Measurements from ENCODE around the gene RALGPS1. TPM values are rescaled to one million over a fixed set of nuclear protein-coding genes. Genes with fewer than 3 reads are reported as not detected.

The RALGPS1 gene
- total and polyA plus RNA-seq, 7 donors: 3.9 to 7.7 (median 5.4) TPM

DNA sequence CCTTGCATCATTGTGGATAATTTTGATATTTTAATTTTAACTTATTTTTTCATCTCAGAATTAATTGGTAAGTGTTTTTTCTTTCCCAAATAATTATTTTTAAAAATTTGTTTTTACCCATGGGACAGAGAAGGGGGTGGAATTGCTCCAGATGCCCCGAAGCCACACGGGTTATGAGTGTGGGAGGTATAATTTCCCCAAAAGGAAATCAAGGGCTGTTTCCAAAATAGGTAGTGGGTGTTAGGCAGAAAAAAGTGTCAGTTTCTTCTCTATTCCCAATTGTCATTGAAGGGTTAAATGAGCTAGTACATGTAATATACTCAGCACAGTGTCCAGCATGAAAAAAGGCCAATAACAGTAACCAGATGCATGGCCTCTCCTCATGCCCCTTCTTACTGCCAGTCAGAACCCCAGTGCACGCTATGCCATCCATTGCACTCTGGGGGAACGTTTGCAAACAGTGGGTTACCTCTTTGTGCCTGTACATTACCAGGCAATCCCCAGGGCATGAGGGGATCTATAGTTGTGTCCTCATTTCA lies 244.3 kb downstream of the RALGPS1 start:
- no peaks in the 10 kb centered on the region for H3K9me3 ChIP-seq
- intact Hi-C loops (cut with DNase I): no loop called here
- 61 to 67% (median 62%) methylated on average over 4 of the region's 4 CpGs for WGBS, 3 donors
- H3K27me3 ChIP-seq (ENCODE audit: insufficient read depth in 3 of 3, low read length in 2 of 3): no peaks in the 10 kb centered on the region
- no peak overlapping the region for H3K4me3 ChIP-seq
- DNase-seq (no peak), ATAC-seq (peak in 1 of 4 donors; percentile 49)
- peak overlapping the region; percentile 77 for H3K27ac ChIP-seq
- peaks cover 36% of the 10 kb centered on the region for H3K4me1 ChIP-seq
- TF ChIP-seq, protein P1, sequence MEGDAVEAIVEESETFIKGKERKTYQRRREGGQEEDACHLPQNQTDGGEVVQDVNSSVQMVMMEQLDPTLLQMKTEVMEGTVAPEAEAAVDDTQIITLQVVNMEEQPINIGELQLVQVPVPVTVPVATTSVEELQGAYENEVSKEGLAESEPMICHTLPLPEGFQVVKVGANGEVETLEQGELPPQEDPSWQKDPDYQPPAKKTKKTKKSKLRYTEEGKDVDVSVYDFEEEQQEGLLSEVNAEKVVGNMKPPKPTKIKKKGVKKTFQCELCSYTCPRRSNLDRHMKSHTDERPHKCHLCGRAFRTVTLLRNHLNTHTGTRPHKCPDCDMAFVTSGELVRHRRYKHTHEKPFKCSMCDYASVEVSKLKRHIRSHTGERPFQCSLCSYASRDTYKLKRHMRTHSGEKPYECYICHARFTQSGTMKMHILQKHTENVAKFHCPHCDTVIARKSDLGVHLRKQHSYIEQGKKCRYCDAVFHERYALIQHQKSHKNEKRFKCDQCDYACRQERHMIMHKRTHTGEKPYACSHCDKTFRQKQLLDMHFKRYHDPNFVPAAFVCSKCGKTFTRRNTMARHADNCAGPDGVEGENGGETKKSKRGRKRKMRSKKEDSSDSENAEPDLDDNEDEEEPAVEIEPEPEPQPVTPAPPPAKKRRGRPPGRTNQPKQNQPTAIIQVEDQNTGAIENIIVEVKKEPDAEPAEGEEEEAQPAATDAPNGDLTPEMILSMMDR (IDR thresholded peaks at IDR 0.05): no peak
- no peaks in the 10 kb centered on the region for H3K36me3 ChIP-seq (ENCODE audit: insufficient read depth in 1 of 2, low read depth in 1 of 2)

DNA sequence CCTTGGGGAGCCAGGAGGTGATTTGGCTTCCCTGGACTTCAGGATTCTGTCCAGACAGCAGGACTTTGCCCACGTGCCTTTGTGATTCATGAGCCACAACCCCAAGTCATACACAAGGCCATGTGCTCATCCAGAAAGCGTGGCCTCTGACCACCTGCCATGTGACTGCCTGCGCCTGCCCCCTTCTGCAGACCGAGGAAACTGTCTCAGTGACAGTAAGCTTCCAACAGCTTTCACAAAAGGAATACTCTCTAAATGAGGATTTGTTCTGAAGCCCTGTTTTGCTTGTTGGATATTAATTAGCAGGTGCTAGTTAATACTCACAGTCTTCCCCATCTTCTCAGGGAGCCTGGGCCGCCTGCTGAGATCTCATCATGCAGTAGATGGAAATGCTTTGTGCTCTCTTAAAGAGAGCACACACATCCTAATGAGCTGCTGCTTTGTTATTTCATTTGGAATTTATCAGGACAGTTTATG lies 244.8 kb downstream of the RALGPS1 start:
- Histone ChIP-seq H3K9me3 (no peaks in the 10 kb centered on the region), H3K4me1 (peaks cover 31% of the 10 kb centered on the region), H3K27me3 (ENCODE audit: insufficient read depth in 3 of 3, low read length in 2 of 3) (no peaks in the 10 kb centered on the region), H3K36me3 (ENCODE audit: insufficient read depth in 1 of 2, low read depth in 1 of 2) (no peaks in the 10 kb centered on the region), H3K27ac (peak overlapping the region; percentile 77), H3K4me3 (no peak overlapping the region)
- WGBS, 3 donors: 30 to 42% (median 33%) methylated on average over 5 of the region's 5 CpGs
- TF ChIP-seq, protein P1 (IDR thresholded peaks at IDR 0.05): peak; percentile 41
- ATAC-seq (peak; percentile 93 to 97 (median 97)), DNase-seq (peak; percentile 81 to 90)
- intact Hi-C loops (cut with DNase I): no loop called here

- Histone ChIP-seq H3K36me3 (ENCODE audit: insufficient read depth in 1 of 2, low read depth in 1 of 2) (no peaks in the 10 kb centered on the region), H3K4me3 (no peak overlapping the region), H3K27me3 (ENCODE audit: insufficient read depth in 3 of 3, low read length in 2 of 3) (no peaks in the 10 kb centered on the region), H3K27ac (peak overlapping the region; percentile 77), H3K4me1 (peaks cover 24% of the 10 kb centered on the region), H3K9me3 (no peaks in the 10 kb centered on the region)
- intact Hi-C loops (cut with DNase I): loop anchor here in 1 of 2 donors (2.0 kb wide), 1 partner anchor 37 kb away; no protein-coding TSS in a partner anchor
- 62 to 82% (median 62%) methylated on average over 10 of the region's 10 CpGs for WGBS, 3 donors
- DNase-seq: no peak
- ATAC-seq: peak; percentile 10 to 27 (median 23)
- TF ChIP-seq, protein P1 (IDR thresholded peaks at IDR 0.05): no peak
Measured at GRCh38 chr9:127159949-127160610, 245.5 kb downstream of the RALGPS1 start.

GRCh38 chr9:127161081-127161624 lies 246.6 kb downstream of the RALGPS1 start:
- H3K27me3 ChIP-seq (ENCODE audit: insufficient read depth in 3 of 3, low read length in 2 of 3): no peaks in the 10 kb centered on the region
- no peak overlapping the region for H3K4me3 ChIP-seq
- no peaks in the 10 kb centered on the region for H3K9me3 ChIP-seq
- peaks cover 18% of the 10 kb centered on the region for H3K4me1 ChIP-seq
- H3K36me3 ChIP-seq (ENCODE audit: insufficient read depth in 1 of 2, low read depth in 1 of 2): no peaks in the 10 kb centered on the region
- TF ChIP-seq, protein P1 (IDR thresholded peaks at IDR 0.05): no peak
- intact Hi-C loops (cut with DNase I): loop anchor here in 1 of 2 donors (2.0 kb wide), 1 partner anchor 36 kb away; no protein-coding TSS in a partner anchor
- no peak for DNase-seq
- ATAC-seq: no peak
- no peak overlapping the region for H3K27ac ChIP-seq
- WGBS, 3 donors: 77 to 88% (median 80%) methylated on average over 9 of the region's 9 CpGs
